A673 (cell line): ENCODE results near the gene GBA2. TPM values are rescaled to one million over a fixed set of nuclear protein-coding genes. Genes with fewer than 3 reads are reported as not detected.

Source experiments
- BruUV-seq: library from RNA; stranded (reverse); fragments of 400-500 nt; replicated peaks from 2 replicates; lab custom pipeline; 2021; lab: Mats Ljungman, UMichigan
- CTCF ChIA-PET: fragments of 300-600 bp; sonication (Branson Sonifier 250); formaldehyde crosslinking; loops from one replicate; lab custom pipeline; 2022; ENCODE audit warnings: antibody characterized with exemption; lab: Charles Lee
- POLR2A ChIA-PET: fragments of 300-600 bp; sonication (Branson Sonifier 250); formaldehyde crosslinking; loops from one replicate; lab custom pipeline; 2022; ENCODE audit warnings: antibody characterized with exemption; ENCODE audit not compliant: low non-redundant PET; lab: Charles Lee
- DNase-seq: peaks from one replicate; pipeline ENCODE4 v3.0.0-alpha.2; 2015; ENCODE audit warnings: low spot score
- H3K27ac ChIP-seq: fragments of 200-600 bp; sonication (generic); 2 replicates; pipeline ENCODE4 v1.5.1; 2016; ENCODE audit warnings: mixed run types, low read depth, mild to moderate bottlenecking, mixed read lengths, antibody characterized with exemption, low read length; ENCODE audit not compliant: poor library complexity, severe bottlenecking
- H3K27me3 ChIP-seq: fragments of 200-600 bp; sonication (generic); replicated peaks from 2 replicates; pipeline ENCODE4 v1.6.1; 2017; ENCODE audit warnings: mixed run types, low read depth, mild to moderate bottlenecking, mixed read lengths, antibody characterized with exemption, low read length; ENCODE audit not compliant: insufficient read depth, poor library complexity
- H3K36me3 ChIP-seq: fragments of 200-600 bp; sonication (generic); 2 replicates; pipeline ENCODE4 v1.6.1; 2016; ENCODE audit warnings: mixed run types, mild to moderate bottlenecking, mixed read lengths, antibody characterized with exemption, low read length; ENCODE audit not compliant: insufficient read depth, poor library complexity, severe bottlenecking
- H3K4me1 ChIP-seq: fragments of 200-600 bp; sonication (generic); 2 replicates; pipeline ENCODE4 v1.6.1; 2017; ENCODE audit warnings: mixed run types, mild to moderate bottlenecking, mixed read lengths, antibody characterized with exemption, low read length; ENCODE audit not compliant: insufficient read depth, poor library complexity, severe bottlenecking
- H3K4me3 ChIP-seq: fragments of 200-600 bp; sonication (generic); 2 replicates; pipeline ENCODE4 v1.5.1; 2016; ENCODE audit warnings: low read depth, mixed run types, mild to moderate bottlenecking, mixed read lengths, low read length; ENCODE audit not compliant: poor library complexity, severe bottlenecking
- H3K9me3 ChIP-seq: fragments of 200-600 bp; sonication (generic); 2 replicates; pipeline ENCODE4 v1.6.1; 2016; ENCODE audit warnings: mixed run types, low read depth, mild to moderate bottlenecking, mixed read lengths, antibody characterized with exemption, low read length; ENCODE audit not compliant: poor library complexity, severe bottlenecking
- CTCF ChIP-seq: fragments of 300-800, 200-600 bp; sonication (generic); conservative IDR thresholded peaks from 2 replicates; pipeline ENCODE4 v1.5.1; 2017; ENCODE audit warnings: low read depth, mild to moderate bottlenecking, antibody characterized with exemption, low read length, moderate library complexity, mixed read lengths
- EZH2 ChIP-seq: fragments of 200-600 bp; sonication (generic); IDR thresholded peaks from 2 replicates; pipeline ENCODE4 v1.6.1; 2017; ENCODE audit warnings: borderline replicate concordance, low read depth, mild to moderate bottlenecking, mixed read lengths, antibody characterized with exemption, low read length; ENCODE audit not compliant: poor library complexity, severe bottlenecking
- intact Hi-C: fragments of 100-400 bp; cut with micrococcal nuclease; formaldehyde crosslinking; loops from one replicate; pipeline ENCODE4 v1.10.0; 2022; ENCODE audit not compliant: unreplicated experiment
- total RNA-seq: library from RNA; stranded (reverse); gene quantifications from 2 replicates; pipeline ENCODE4 v1.2.3, GENCODE V29; 2021

Gene GBA2
- total RNA-seq, 1 experiment from 2014 or later, result 67.6 TPM

- TF ChIP-seq EZH2 (no peak), CTCF (no peak)
- POLR2A ChIA-PET, result no interaction called here
- Histone ChIP-seq H3K27ac (no peak overlapping the region), H3K4me1 (no peaks in the 10 kb centered on the region), H3K4me3 (no peak overlapping the region), H3K27me3 (no peaks in the 10 kb centered on the region), H3K9me3 (no peaks in the 10 kb centered on the region), H3K36me3 (peaks cover 97% of the 10 kb centered on the region)
- CTCF ChIA-PET, result no interaction called here
- no TSS peak for BruUV-seq
- no peak for DNase-seq
- intact Hi-C loops, result no loop called here
Observed at GRCh38 chr9:35718721-35719511, 30.1 kb downstream of the GBA2 start.

- Histone ChIP-seq H3K27me3 (no peaks in the 10 kb centered on the region), H3K27ac (no peak overlapping the region), H3K4me1 (no peaks in the 10 kb centered on the region), H3K9me3 (no peaks in the 10 kb centered on the region), H3K4me3 (no peak overlapping the region), H3K36me3 (peaks cover 93% of the 10 kb centered on the region)
- intact Hi-C loops, result no loop called here
- BruUV-seq, result no TSS peak
- DNase-seq, result no peak
- ChIA-PET CTCF (interaction anchor here (1.2 kb wide), 1 partner anchor 21 kb away, joined by 4 read pairs; no protein-coding TSS in a partner anchor), POLR2A (no interaction called here)
- TF ChIP-seq EZH2 (no peak), CTCF (no peak)
Observed at GRCh38 chr9:35717132-35717870, 31.7 kb downstream of the GBA2 start.

GRCh38 chr9:35716230-35716629, 32.8 kb downstream of the GBA2 start:
- no TSS peak for BruUV-seq
- ChIA-PET CTCF (no interaction called here), POLR2A (no interaction called here)
- Histone ChIP-seq H3K27ac (no peak overlapping the region), H3K4me3 (no peak overlapping the region), H3K27me3 (no peaks in the 10 kb centered on the region), H3K9me3 (no peaks in the 10 kb centered on the region), H3K36me3 (peaks cover 93% of the 10 kb centered on the region), H3K4me1 (no peaks in the 10 kb centered on the region)
- intact Hi-C loops, result no loop called here
- no peak for DNase-seq
- TF ChIP-seq EZH2 (no peak), CTCF (no peak)
